NCI-H2196 (cell line): ENCODE results near the gene FXYD2.

ENCODE experiments used
- DNase-seq: peaks from one replicate; lab custom pipeline; 2025; ENCODE audit not compliant: unreplicated experiment; lab: John Stamatoyannopoulos, UW

FXYD2 gene

GRCh38 chr11:117859061-117859460 is 34.5 kb upstream of the FXYD2 start:
- DNase-seq, result no peak

GRCh38 chr11:117857734-117858414 is 33.3 kb upstream of the FXYD2 start:
- no peak for DNase-seq

- DNase-seq, result no peak
These were observed 31.5 kb upstream of the FXYD2 start for GRCh38 chr11:117855912-117856651.

GRCh38 chr11:117855186-117855845 is 30.8 kb upstream of the FXYD2 start:
- no peak for DNase-seq

- DNase-seq, result no peak
These were observed 27.8 kb upstream of the FXYD2 start for GRCh38 chr11:117852309-117852708.

GRCh38 chr11:117851852-117852251 is 27.3 kb upstream of the FXYD2 start:
- no peak for DNase-seq

- no peak for DNase-seq
These were observed 26.6 kb upstream of the FXYD2 start for GRCh38 chr11:117851106-117851505.

GRCh38 chr11:117849781-117850414 is 25.4 kb upstream of the FXYD2 start:
- DNase-seq, result no peak

- peak; percentile 80 for DNase-seq
These were observed 19.3 kb upstream of the FXYD2 start for GRCh38 chr11:117843666-117844484.

GRCh38 chr11:117842131-117842941 is 17.8 kb upstream of the FXYD2 start:
- no peak for DNase-seq

GRCh38 chr11:117841551-117842031 is 17.0 kb upstream of the FXYD2 start:
- no peak for DNase-seq

- DNase-seq, result no peak
These were observed 16.5 kb upstream of the FXYD2 start for GRCh38 chr11:117840881-117841550.

- DNase-seq, result no peak
These were observed 15.6 kb upstream of the FXYD2 start for GRCh38 chr11:117839936-117840813.

GRCh38 chr11:117839380-117839881 is 14.9 kb upstream of the FXYD2 start:
- no peak for DNase-seq

- DNase-seq, result no peak
These were observed 14.4 kb upstream of the FXYD2 start for GRCh38 chr11:117838901-117839300.

- DNase-seq, result no peak
These were observed 13.2 kb upstream of the FXYD2 start for GRCh38 chr11:117837791-117838190.

- DNase-seq, result no peak
These were observed 12.7 kb upstream of the FXYD2 start for GRCh38 chr11:117837070-117837776.
